Measurements from ENCODE around the gene NKX1-1. TPM values are rescaled to one million over a fixed set of nuclear protein-coding genes. Genes with fewer than 3 reads are reported as not detected.
"Not testable (repeated sequence)": the region's sequence is repeated elsewhere in the genome, so short reads cannot be mapped to it uniquely, and the experiment has no call there.

NKX1-1 gene
- total and polyA plus RNA-seq, 8 donors = not detected

GRCh38 chr4:1446502-1447386 is 40.5 kb upstream of the NKX1-1 start:
- Histone ChIP-seq H3K36me3 (no peaks in the 10 kb centered on the region), H3K27ac (no peak overlapping the region), H3K9me3 (no peaks in the 10 kb centered on the region), H3K27me3 (peaks cover 0 to 65% (median 13%) of the 10 kb centered on the region in 3 donors), H3K4me1 (no peaks in the 10 kb centered on the region), H3K4me3 (no peak overlapping the region)
- WGBS, 5 donors = 76 to 85% (median 84%) methylated on average over 16 to 22 of the region's 22 CpGs
- no peak for TF ChIP-seq CTCF (IDR thresholded peaks at IDR 0.05)
- DNase-seq = no peak
- intact Hi-C loops (cut with DNase I; ENCODE audit: low total_unique reads) = no loop called here

- Histone ChIP-seq H3K4me3 (no peak overlapping the region), H3K36me3 (no peaks in the 10 kb centered on the region), H3K9me3 (no peaks in the 10 kb centered on the region), H3K27ac (no peak overlapping the region), H3K4me1 (no peaks in the 10 kb centered on the region), H3K27me3 (peaks cover 0 to 57% (median 13%) of the 10 kb centered on the region in 3 donors)
- TF ChIP-seq POLR2AphosphoS5 (IDR thresholded peaks at IDR 0.05) (no peak), EP300 (IDR thresholded peaks at IDR 0.05) (no peak), CTCF (IDR thresholded peaks at IDR 0.05) (no peak), POLR2A (IDR thresholded peaks at IDR 0.05) (no peak)
- 88 to 92% (median 90%) methylated on average over 16 to 21 of the region's 21 CpGs for WGBS, 5 donors
- no peak for DNase-seq
- intact Hi-C loops (cut with DNase I; ENCODE audit: low total_unique reads) = no loop called here
Measured at GRCh38 chr4:1445716-1446445, 39.6 kb upstream of the NKX1-1 start.

- H3K9me3 ChIP-seq; H3K4me1 ChIP-seq; H3K36me3 ChIP-seq; H3K4me3 ChIP-seq; H3K27ac ChIP-seq; intact Hi-C loops (cut with DNase I; ENCODE audit: low total_unique reads); DNase-seq: not testable (repeated sequence)
- WGBS, 5 donors = 73 to 88% (median 83%) methylated on average over 4 of the region's 4 CpGs
- peaks cover 0 to 35% (median 0%) of the 10 kb centered on the region in 3 donors for H3K27me3 ChIP-seq
Measured at GRCh38 chr4:1443688-1444172, 37.5 kb upstream of the NKX1-1 start.

GRCh38 chr4:1427010-1427409 is 20.8 kb upstream of the NKX1-1 start:
- no peak overlapping the region for H3K27ac ChIP-seq
- peaks cover 0 to 51% (median 0%) of the 10 kb centered on the region in 3 donors for H3K27me3 ChIP-seq
- no peak for DNase-seq
- WGBS, 5 donors = 65 to 75% (median 69%) methylated on average over 5 of the region's 5 CpGs
- no peaks in the 10 kb centered on the region for H3K9me3 ChIP-seq
- no peak overlapping the region for H3K4me3 ChIP-seq
- TF ChIP-seq POLR2A (IDR thresholded peaks at IDR 0.05) = no peak
- no peak for TF ChIP-seq CTCF (IDR thresholded peaks at IDR 0.05)
- no peaks in the 10 kb centered on the region for H3K4me1 ChIP-seq
- intact Hi-C loops (cut with DNase I; ENCODE audit: low total_unique reads) = no loop called here
- no peaks in the 10 kb centered on the region for H3K36me3 ChIP-seq
